ENCODE results near the gene S1PR3. TPM values are rescaled to one million over a fixed set of nuclear protein-coding genes. Genes with fewer than 3 reads are reported as not detected.

The S1PR3 gene
- total RNA-seq, 5 donors from 2014 or later (not counting 1 experiment from before 2014, with no cell fraction given): 0.07 to 0.23 (median 0.12) TPM

- ChIA-PET CTCF (no interaction called here), POLR2A (no interaction called here)
- Mint-ChIP-seq H3K9me3 (no peaks in the 10 kb centered on the region), H3K4me3 (no peak overlapping the region), H3K27ac (no peak overlapping the region), H3K4me1 (no peaks in the 10 kb centered on the region), H3K27me3 (peaks cover 10 to 21% of the 10 kb centered on the region in 2 donors), H3K36me3 (no peaks in the 10 kb centered on the region)
- DNase-seq (no peak), ATAC-seq (replicated peaks in 1 of 4) (no peak)
- no peak overlapping the region for H3K4me3 ChIP-seq (ENCODE audit: control insufficient read depth in 1 of 2, extremely low read depth in 1 of 2, low read length in 1 of 2)
- H3K27me3 ChIP-seq (replicated peaks in 1 of 2; ENCODE audit: control insufficient read depth in 2 of 2, extremely low read depth in 1 of 2, insufficient read depth in 2 of 2, low read length in 1 of 2): peaks cover 0 to 24% of the 10 kb centered on the region in 2 experiments
- no peaks in the 10 kb centered on the region for H3K9me3 ChIP-seq
- no peaks in the 10 kb centered on the region for H3K4me1 ChIP-seq (ENCODE audit: control insufficient read depth in 1 of 2, extremely low read depth in 1 of 2, insufficient read depth in 2 of 2, low read length in 2 of 2)
- 92% methylated on average over 12 of the region's 12 CpGs for WGBS (ENCODE audit: insufficient coverage)
- H3K27ac ChIP-seq (ENCODE audit: low read length): no peak overlapping the region
- H3K36me3 ChIP-seq (ENCODE audit: control insufficient read depth in 2 of 2, extremely low read depth in 1 of 2, insufficient read depth in 1 of 2, low read length in 1 of 2): no peaks in the 10 kb centered on the region
Observed at GRCh38 chr9:88973281-88974045, 17.8 kb upstream of the S1PR3 start.

GRCh38 chr9:88974641-88975040 lies 16.6 kb upstream of the S1PR3 start:
- H3K27me3 Mint-ChIP-seq: peaks cover 10 to 12% of the 10 kb centered on the region in 2 donors
- DNase-seq (no peak), ATAC-seq (replicated peaks in 1 of 4) (no peak)
- no peak overlapping the region for H3K27ac Mint-ChIP-seq
- no peaks in the 10 kb centered on the region for H3K4me1 Mint-ChIP-seq
- Histone ChIP-seq H3K27me3 (replicated peaks in 1 of 2; ENCODE audit: control insufficient read depth in 2 of 2, extremely low read depth in 1 of 2, insufficient read depth in 2 of 2, low read length in 1 of 2) (peaks cover 0 to 15% of the 10 kb centered on the region in 2 experiments), H3K4me1 (ENCODE audit: control insufficient read depth in 1 of 2, extremely low read depth in 1 of 2, insufficient read depth in 2 of 2, low read length in 2 of 2) (no peaks in the 10 kb centered on the region), H3K9me3 (no peaks in the 10 kb centered on the region), H3K27ac (ENCODE audit: low read length) (no peak overlapping the region), H3K36me3 (ENCODE audit: control insufficient read depth in 2 of 2, extremely low read depth in 1 of 2, insufficient read depth in 1 of 2, low read length in 1 of 2) (no peaks in the 10 kb centered on the region), H3K4me3 (ENCODE audit: control insufficient read depth in 1 of 2, extremely low read depth in 1 of 2, low read length in 1 of 2) (no peak overlapping the region)
- 57% methylated on average over 2 of the region's 7 CpGs for WGBS (ENCODE audit: insufficient coverage)
- no peaks in the 10 kb centered on the region for H3K36me3 Mint-ChIP-seq
- ChIA-PET POLR2A (interaction anchor here in 1 of 2 donors (0.5 kb wide), 1 partner anchor 438 kb away, joined by 4 read pairs; no protein-coding TSS in a partner anchor), CTCF (no interaction called here)
- H3K9me3 Mint-ChIP-seq: no peaks in the 10 kb centered on the region
- no peak overlapping the region for H3K4me3 Mint-ChIP-seq

GRCh38 chr9:88975966-88976889 lies 15.0 kb upstream of the S1PR3 start:
- no peaks in the 10 kb centered on the region for H3K36me3 ChIP-seq (ENCODE audit: control insufficient read depth in 2 of 2, extremely low read depth in 1 of 2, insufficient read depth in 1 of 2, low read length in 1 of 2)
- H3K4me3 Mint-ChIP-seq: no peak overlapping the region
- no peaks in the 10 kb centered on the region for H3K36me3 Mint-ChIP-seq
- no peaks in the 10 kb centered on the region for H3K4me1 ChIP-seq (ENCODE audit: control insufficient read depth in 1 of 2, extremely low read depth in 1 of 2, insufficient read depth in 2 of 2, low read length in 2 of 2)
- ChIA-PET POLR2A (no interaction called here), CTCF (no interaction called here)
- H3K27ac ChIP-seq (ENCODE audit: low read length): no peak overlapping the region
- DNase-seq (no peak), ATAC-seq (replicated peaks in 1 of 4) (no peak)
- 35% methylated on average over 3 of the region's 8 CpGs for WGBS (ENCODE audit: insufficient coverage)
- no peak overlapping the region for H3K27ac Mint-ChIP-seq
- H3K9me3 Mint-ChIP-seq: no peaks in the 10 kb centered on the region
- H3K4me3 ChIP-seq (ENCODE audit: control insufficient read depth in 1 of 2, extremely low read depth in 1 of 2, low read length in 1 of 2): no peak overlapping the region
- peaks cover 10 to 11% of the 10 kb centered on the region in 2 donors for H3K27me3 Mint-ChIP-seq
- H3K9me3 ChIP-seq: no peaks in the 10 kb centered on the region
- peaks cover 0 to 10% of the 10 kb centered on the region in 2 experiments for H3K27me3 ChIP-seq (replicated peaks in 1 of 2; ENCODE audit: control insufficient read depth in 2 of 2, extremely low read depth in 1 of 2, insufficient read depth in 2 of 2, low read length in 1 of 2)
- no peaks in the 10 kb centered on the region for H3K4me1 Mint-ChIP-seq

- Mint-ChIP-seq H3K27me3 (peaks cover 10 to 11% of the 10 kb centered on the region in 2 donors), H3K27ac (no peak overlapping the region), H3K36me3 (no peaks in the 10 kb centered on the region), H3K4me1 (no peaks in the 10 kb centered on the region), H3K4me3 (no peak overlapping the region), H3K9me3 (no peaks in the 10 kb centered on the region)
- ChIA-PET POLR2A (interaction anchor here in 1 of 2 donors (0.6 kb wide), 1 partner anchor 10 kb away, joined by 4 read pairs; no protein-coding TSS in a partner anchor), CTCF (no interaction called here)
- no peak overlapping the region for H3K27ac ChIP-seq (ENCODE audit: low read length)
- H3K27me3 ChIP-seq (replicated peaks in 1 of 2; ENCODE audit: control insufficient read depth in 2 of 2, extremely low read depth in 1 of 2, insufficient read depth in 2 of 2, low read length in 1 of 2): peaks cover 0 to 5% of the 10 kb centered on the region in 2 experiments
- no peak for DNase-seq
- 58% methylated on average over 5 of the region's 5 CpGs for WGBS (ENCODE audit: insufficient coverage)
- H3K9me3 ChIP-seq: no peaks in the 10 kb centered on the region
- H3K4me1 ChIP-seq (ENCODE audit: control insufficient read depth in 1 of 2, extremely low read depth in 1 of 2, insufficient read depth in 2 of 2, low read length in 2 of 2): no peaks in the 10 kb centered on the region
- ATAC-seq (replicated peaks in 1 of 4): no peak
- no peaks in the 10 kb centered on the region for H3K36me3 ChIP-seq (ENCODE audit: control insufficient read depth in 2 of 2, extremely low read depth in 1 of 2, insufficient read depth in 1 of 2, low read length in 1 of 2)
- no peak overlapping the region for H3K4me3 ChIP-seq (ENCODE audit: control insufficient read depth in 1 of 2, extremely low read depth in 1 of 2, low read length in 1 of 2)
Observed at GRCh38 chr9:88976890-88977257, 14.4 kb upstream of the S1PR3 start.

GRCh38 chr9:88978034-88978433 lies 13.2 kb upstream of the S1PR3 start:
- no peak for DNase-seq
- peaks cover 0 to 5% of the 10 kb centered on the region in 2 experiments for H3K27me3 ChIP-seq (replicated peaks in 1 of 2; ENCODE audit: control insufficient read depth in 2 of 2, extremely low read depth in 1 of 2, insufficient read depth in 2 of 2, low read length in 1 of 2)
- ChIA-PET CTCF (no interaction called here), POLR2A (no interaction called here)
- no peak overlapping the region for H3K27ac Mint-ChIP-seq
- no peak overlapping the region for H3K4me3 Mint-ChIP-seq
- no peaks in the 10 kb centered on the region for H3K36me3 Mint-ChIP-seq
- H3K9me3 Mint-ChIP-seq: no peaks in the 10 kb centered on the region
- no peak overlapping the region for H3K27ac ChIP-seq (ENCODE audit: low read length)
- H3K4me1 ChIP-seq (ENCODE audit: control insufficient read depth in 1 of 2, extremely low read depth in 1 of 2, insufficient read depth in 2 of 2, low read length in 2 of 2): no peaks in the 10 kb centered on the region
- no peak overlapping the region for H3K4me3 ChIP-seq (ENCODE audit: control insufficient read depth in 1 of 2, extremely low read depth in 1 of 2, low read length in 1 of 2)
- no peaks in the 10 kb centered on the region for H3K4me1 Mint-ChIP-seq
- ATAC-seq (replicated peaks in 1 of 4): no peak
- peaks cover 10 to 11% of the 10 kb centered on the region in 2 donors for H3K27me3 Mint-ChIP-seq
- no peaks in the 10 kb centered on the region for H3K36me3 ChIP-seq (ENCODE audit: control insufficient read depth in 2 of 2, extremely low read depth in 1 of 2, insufficient read depth in 1 of 2, low read length in 1 of 2)
- 79% methylated on average over 5 of the region's 5 CpGs for WGBS (ENCODE audit: insufficient coverage)
- no peaks in the 10 kb centered on the region for H3K9me3 ChIP-seq

GRCh38 chr9:88979021-88979420 lies 12.2 kb upstream of the S1PR3 start:
- CTCF ChIA-PET: no interaction called here
- Histone ChIP-seq H3K27ac (ENCODE audit: low read length) (no peak overlapping the region), H3K4me3 (ENCODE audit: control insufficient read depth in 1 of 2, extremely low read depth in 1 of 2, low read length in 1 of 2) (no peak overlapping the region), H3K36me3 (ENCODE audit: control insufficient read depth in 2 of 2, extremely low read depth in 1 of 2, insufficient read depth in 1 of 2, low read length in 1 of 2) (no peaks in the 10 kb centered on the region), H3K4me1 (ENCODE audit: control insufficient read depth in 1 of 2, extremely low read depth in 1 of 2, insufficient read depth in 2 of 2, low read length in 2 of 2) (no peaks in the 10 kb centered on the region), H3K9me3 (no peaks in the 10 kb centered on the region), H3K27me3 (replicated peaks in 1 of 2; ENCODE audit: control insufficient read depth in 2 of 2, extremely low read depth in 1 of 2, insufficient read depth in 2 of 2, low read length in 1 of 2) (peaks cover 0 to 5% of the 10 kb centered on the region in 2 experiments)
- no peak overlapping the region for H3K27ac Mint-ChIP-seq
- DNase-seq (no peak), ATAC-seq (replicated peaks in 1 of 4) (no peak)
- POLR2A ChIA-PET: no interaction called here
- WGBS (ENCODE audit: insufficient coverage): no CpG with 5 or more reads among the region's 2 CpGs
- H3K4me1 Mint-ChIP-seq: no peaks in the 10 kb centered on the region
- peaks cover 10 to 11% of the 10 kb centered on the region in 2 donors for H3K27me3 Mint-ChIP-seq
- H3K9me3 Mint-ChIP-seq: no peaks in the 10 kb centered on the region
- no peak overlapping the region for H3K4me3 Mint-ChIP-seq
- no peaks in the 10 kb centered on the region for H3K36me3 Mint-ChIP-seq
